ENCODE data around the gene TM2D3.

The TM2D3 gene

GRCh38 chr15:101599091-101599490, 53.1 kb downstream of the TM2D3 start:
- DNase-seq, result no peak

- no peak for DNase-seq
Observed at GRCh38 chr15:101597360-101597928, 54.7 kb downstream of the TM2D3 start.

GRCh38 chr15:101596633-101597032, 55.5 kb downstream of the TM2D3 start:
- no peak for DNase-seq
